Upper lobe of left lung (tissue), 6 donors: ENCODE results near the gene TRIM72. TPM values are rescaled to one million over a fixed set of nuclear protein-coding genes. Genes with fewer than 3 reads are reported as not detected.
A peak's percentile ranks its signal among the peaks of the same experiment; 100 is the strongest.
"Not testable (repeated sequence)": the region's sequence is repeated elsewhere in the genome, so short reads cannot be mapped to it uniquely, and the experiment has no call there.

Experiments used
- ATAC-seq, 2 donors: fragments of 200-7000 bp; cut with Tn5 transposase; one replicate each; pipeline ENCODE4 v1.9.1; 2022; ENCODE audit warnings: mild to moderate bottlenecking in 2 of 2, moderate library complexity in 2 of 2; ENCODE audit not compliant: low FRiP score in 2 of 2
- DNase-seq, 2 donors: peaks; one replicate each; pipeline ENCODE4 v3.0.0-alpha.2; 2019 to 2020
- H3K27ac ChIP-seq, 4 donors: fragments of 200-600 bp; sonication (generic); one replicate each; pipeline ENCODE4 v1.5.1; 2016 to 2019
- H3K27me3 ChIP-seq, 4 donors: fragments of 200-600 bp; sonication (generic); one replicate each; pipeline ENCODE4 v1.5.1; 2017 to 2019
- H3K36me3 ChIP-seq, 4 donors: fragments of 200-600 bp; sonication (generic); one replicate each; pipeline ENCODE4 v1.5.1; 2016 to 2019
- H3K4me1 ChIP-seq, 4 donors: fragments of 200-600 bp; sonication (generic); one replicate each; pipeline ENCODE4 v1.5.1; 2018 to 2019
- H3K4me3 ChIP-seq, 4 donors: fragments of 200-600 bp; sonication (generic); one replicate each; pipeline ENCODE4 v1.5.1; 2017 to 2019; ENCODE audit warnings: mild to moderate bottlenecking in 2 of 4, moderate library complexity in 1 of 4
- H3K9me3 ChIP-seq, 4 donors: fragments of 200-600 bp; sonication (generic); one replicate each; pipeline ENCODE4 v1.5.1; 2018 to 2019
- CTCF ChIP-seq, 6 experiments: fragments of 450-650 bp in 4 of 6; fragments of 200-600 bp in 2 of 6; sonication (generic) in 2 of 6; IDR thresholded peaks; one replicate each; pipeline ENCODE4 v1.5.1; 2016 to 2019; ENCODE audit warnings: antibody characterized with exemption in 6 of 6
- EP300 ChIP-seq, 4 donors: sonication (generic); formaldehyde crosslinking; IDR thresholded peaks; one replicate each; pipeline ENCODE4 v1.5.1; 2017; ENCODE audit warnings: antibody characterized with exemption in 4 of 4, control low read depth in 2 of 4
- POLR2A ChIP-seq, 4 donors: fragments of 450-650 bp; IDR thresholded peaks; one replicate each; pipeline ENCODE4 v1.5.1; 2016 to 2017; ENCODE audit warnings: antibody characterized with exemption in 4 of 4, mild to moderate bottlenecking in 2 of 4
- POLR2AphosphoS5 ChIP-seq, 2 donors: sonication (generic); formaldehyde crosslinking; IDR thresholded peaks; one replicate each; pipeline ENCODE4 v1.5.1; 2017; ENCODE audit warnings: antibody characterized with exemption in 2 of 2
- WGBS, 2 donors: methylation state at CpG; one replicate each; pipeline ENCODE4 v1.1.5; 2017 to 2018; 5-methylcytosine and 5-hydroxymethylcytosine counted together
- total RNA-seq, 6 donors: library from RNA; depleted of rRNA in 4 of 6; stranded (reverse); fragments of >200 nt in 4 of 6; gene quantifications; one replicate each; pipeline versions ENCODE4 v1.1.0 to v1.2.1, GENCODE V29; 2016 to 2021
- donor health status: DM: no; HTN: no; CAD: no; lungs with moderate emphysema.
- donor health status: DM: no; HTN: yes; CAD: no; lungs with severe emphysema.

TRIM72 gene
- total RNA-seq, 6 donors from 2014 or later = 0.27 TPM; not detected in 5

GRCh38 chr16:31243734-31244670 lies 30.1 kb downstream of the TRIM72 start:
- ATAC-seq (peak in 1 of 2 donors; percentile 71), DNase-seq (no peak)
- Histone ChIP-seq H3K4me3 (no peak overlapping the region), H3K9me3 (no peaks in the 10 kb centered on the region), H3K36me3 (no peaks in the 10 kb centered on the region), H3K27ac (peak overlapping the region in 1 of 4 donors; percentile 49), H3K27me3 (no peaks in the 10 kb centered on the region), H3K4me1 (no peaks in the 10 kb centered on the region)
- 35 to 41% methylated on average over 8 to 9 of the region's 9 CpGs for WGBS, 2 donors
- TF ChIP-seq POLR2AphosphoS5 (IDR thresholded peaks at IDR 0.05) (no peak), EP300 (IDR thresholded peaks at IDR 0.05) (no peak), CTCF (IDR thresholded peaks at IDR 0.05) (no peak), POLR2A (IDR thresholded peaks at IDR 0.05) (no peak)

GRCh38 chr16:31245598-31245997 lies 31.7 kb downstream of the TRIM72 start:
- WGBS, 2 donors = 46 to 58% methylated on average over 8 of the region's 8 CpGs
- ATAC-seq, H3K4me3 ChIP-seq, H3K27ac ChIP-seq, H3K36me3 ChIP-seq, H3K9me3 ChIP-seq, DNase-seq, H3K27me3 ChIP-seq, H3K4me1 ChIP-seq: not testable (repeated sequence)

- no peak for TF ChIP-seq POLR2AphosphoS5 (IDR thresholded peaks at IDR 0.05)
- TF ChIP-seq POLR2A (IDR thresholded peaks at IDR 0.05) = no peak
- TF ChIP-seq EP300 (IDR thresholded peaks at IDR 0.05) = no peak
- no peak for TF ChIP-seq CTCF (IDR thresholded peaks at IDR 0.05)
- H3K4me3 ChIP-seq = no peak overlapping the region
- H3K4me1 ChIP-seq = no peaks in the 10 kb centered on the region
- 98% methylated on average over 3 of the region's 3 CpGs for WGBS, 2 donors
- ATAC-seq (no peak), DNase-seq (no peak)
- H3K27me3 ChIP-seq = no peaks in the 10 kb centered on the region
- no peaks in the 10 kb centered on the region for H3K9me3 ChIP-seq
- H3K27ac ChIP-seq = no peak overlapping the region
- no peaks in the 10 kb centered on the region for H3K36me3 ChIP-seq
These were observed 32.4 kb downstream of the TRIM72 start for GRCh38 chr16:31246296-31246695.

- Histone ChIP-seq H3K9me3 (no peaks in the 10 kb centered on the region), H3K4me1 (no peaks in the 10 kb centered on the region), H3K36me3 (no peaks in the 10 kb centered on the region), H3K4me3 (no peak overlapping the region), H3K27me3 (no peaks in the 10 kb centered on the region), H3K27ac (no peak overlapping the region)
- WGBS, 2 donors = 74 to 83% methylated on average over 5 of the region's 5 CpGs
- ATAC-seq (no peak), DNase-seq (no peak)
- no peak for TF ChIP-seq CTCF (IDR thresholded peaks at IDR 0.05)
- no peak for TF ChIP-seq POLR2A (IDR thresholded peaks at IDR 0.05)
- no peak for TF ChIP-seq EP300 (IDR thresholded peaks at IDR 0.05)
- no peak for TF ChIP-seq POLR2AphosphoS5 (IDR thresholded peaks at IDR 0.05)
These were observed 34.4 kb downstream of the TRIM72 start for GRCh38 chr16:31248344-31248743.

- no peak overlapping the region for H3K27ac ChIP-seq
- H3K36me3 ChIP-seq = no peaks in the 10 kb centered on the region
- no peaks in the 10 kb centered on the region for H3K27me3 ChIP-seq
- H3K4me3 ChIP-seq = no peak overlapping the region
- TF ChIP-seq POLR2AphosphoS5 (IDR thresholded peaks at IDR 0.05) = no peak
- TF ChIP-seq POLR2A (IDR thresholded peaks at IDR 0.05) = no peak
- no peak for TF ChIP-seq CTCF (IDR thresholded peaks at IDR 0.05)
- no peak for TF ChIP-seq EP300 (IDR thresholded peaks at IDR 0.05)
- H3K4me1 ChIP-seq = no peaks in the 10 kb centered on the region
- WGBS, 2 donors = 88 to 91% methylated on average over 6 to 7 of the region's 7 CpGs
- no peaks in the 10 kb centered on the region for H3K9me3 ChIP-seq
- ATAC-seq (no peak), DNase-seq (no peak)
These were observed 37.0 kb downstream of the TRIM72 start for GRCh38 chr16:31250782-31251384.
